HG03175 (cell line): ENCODE measurements around the gene PELI2.

Experiments used
- ATAC-seq: cut with Tn5 transposase; IDR thresholded peaks from one replicate; pipeline ENCODE4 v1.9.1; 2021; ENCODE audit warnings: mild to moderate bottlenecking, moderate library complexity; ENCODE audit not compliant: unreplicated experiment

Gene PELI2

GRCh38 chr14:56333359-56334292, 215.4 kb downstream of the PELI2 start:
- no peak for ATAC-seq

- no peak for ATAC-seq
Measured at GRCh38 chr14:56334458-56334857, 216.2 kb downstream of the PELI2 start.

GRCh38 chr14:56338674-56339073, 220.5 kb downstream of the PELI2 start:
- no peak for ATAC-seq

- ATAC-seq: peak; percentile 77
Measured at GRCh38 chr14:56339855-56340701, 221.9 kb downstream of the PELI2 start.

- ATAC-seq: no peak
Measured at GRCh38 chr14:56340932-56341331, 222.7 kb downstream of the PELI2 start.

GRCh38 chr14:56341766-56342493, 223.7 kb downstream of the PELI2 start:
- ATAC-seq: no peak

GRCh38 chr14:56342494-56342942, 224.3 kb downstream of the PELI2 start:
- ATAC-seq: peak; percentile 54

- no peak for ATAC-seq
Measured at GRCh38 chr14:56349960-56350359, 231.7 kb downstream of the PELI2 start.
